Suprapubic skin (tissue), 4 donors: ENCODE results near the gene GPR137B. TPM values are rescaled to one million over a fixed set of nuclear protein-coding genes. Genes with fewer than 3 reads are reported as not detected.

Experiments used
- DNase-seq, 2 donors: peaks; one replicate each; pipeline ENCODE4 v3.0.0-alpha.2; 2019; ENCODE audit warnings: low spot score in 2 of 2
- H3K27ac ChIP-seq: fragments of 200-600 bp; sonication (generic); one replicate; pipeline ENCODE4 v1.5.1; 2019
- H3K27me3 ChIP-seq: fragments of 200-600 bp; sonication (generic); one replicate; pipeline ENCODE4 v1.5.1; 2019
- H3K36me3 ChIP-seq: fragments of 200-600 bp; sonication (generic); one replicate; pipeline ENCODE4 v1.5.1; 2019
- H3K4me1 ChIP-seq: fragments of 200-600 bp; sonication (generic); one replicate; pipeline ENCODE4 v1.5.1; 2019
- H3K4me3 ChIP-seq: fragments of 200-600 bp; sonication (generic); one replicate; pipeline ENCODE4 v1.5.1; 2019; ENCODE audit warnings: mild to moderate bottlenecking
- H3K9me3 ChIP-seq: fragments of 200-600 bp; sonication (generic); one replicate; pipeline ENCODE4 v1.5.1; 2019
- EP300 ChIP-seq: sonication (generic); formaldehyde crosslinking; IDR thresholded peaks from one replicate; pipeline ENCODE4 v1.6.1; 2017; ENCODE audit warnings: antibody characterized with exemption
- POLR2A ChIP-seq, 2 donors: fragments of 450-650 bp; IDR thresholded peaks; one replicate each; pipeline ENCODE4 v1.6.1; 2017; ENCODE audit warnings: antibody characterized with exemption in 2 of 2, mild to moderate bottlenecking in 2 of 2, moderate library complexity in 2 of 2
- POLR2AphosphoS5 ChIP-seq, 3 donors: sonication (generic); formaldehyde crosslinking; IDR thresholded peaks; one replicate each; pipeline ENCODE4 v1.6.1; 2017; ENCODE audit warnings: antibody characterized with exemption in 3 of 3
- WGBS: methylation state at CpG from one replicate; pipeline ENCODE4 v1.1.5; 2018; 5-methylcytosine and 5-hydroxymethylcytosine counted together
- total RNA-seq, 4 donors: library from RNA; depleted of rRNA; stranded (reverse); fragments of >200 nt; gene quantifications; one replicate each; pipeline ENCODE4 v1.1.0, GENCODE V29; 2016
- TF ChIP-seq, protein P1 (sequence below), 2 donors: fragments of 200-600 bp in 1 of 2; fragments of 450-650 bp in 1 of 2; sonication (generic) in 1 of 2; IDR thresholded peaks; one replicate each; pipeline ENCODE4 v1.5.1; 2016 to 2019; ENCODE audit warnings: antibody characterized with exemption in 2 of 2, mild to moderate bottlenecking in 1 of 2, moderate library complexity in 1 of 2

GPR137B gene
- total RNA-seq, 4 donors from 2014 or later: 34.9 to 60.0 (median 47.2) TPM

DNA sequence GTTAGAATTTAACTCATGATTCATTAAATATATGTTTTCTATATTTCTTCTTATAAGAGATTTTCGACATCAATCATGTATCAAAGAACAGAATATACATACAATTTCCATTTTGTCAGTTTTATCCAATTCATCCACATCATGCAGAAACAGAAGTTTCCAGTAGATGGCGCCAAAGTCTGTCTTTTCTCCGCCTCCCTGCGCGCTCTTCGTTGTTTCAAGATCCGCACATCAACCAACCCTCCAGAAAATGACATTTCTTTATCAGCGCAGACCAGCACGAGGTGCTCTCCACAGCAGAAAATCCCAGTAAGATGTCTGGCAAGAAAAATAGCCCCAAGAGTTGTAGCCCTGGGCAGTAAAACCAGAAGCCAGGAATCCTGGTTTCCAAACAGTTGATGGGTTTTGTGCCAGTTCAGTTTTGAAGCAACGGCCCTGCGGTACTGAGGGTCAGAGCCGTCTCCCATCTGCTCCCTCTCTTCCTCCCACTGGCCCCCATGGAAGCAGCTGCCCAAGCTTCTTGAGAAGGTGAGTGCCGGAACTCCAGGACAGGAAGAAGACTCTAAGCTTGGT is 38.6 kb upstream of the GPR137B start:
- Histone ChIP-seq H3K4me3 (no peak overlapping the region), H3K4me1 (peaks cover 12% of the 10 kb centered on the region), H3K27me3 (peaks cover 7% of the 10 kb centered on the region), H3K36me3 (no peaks in the 10 kb centered on the region), H3K9me3 (no peaks in the 10 kb centered on the region), H3K27ac (no peak overlapping the region)
- WGBS: 19% methylated on average over 13 of the region's 13 CpGs
- no peak for TF ChIP-seq POLR2A (IDR thresholded peaks at IDR 0.05)
- TF ChIP-seq POLR2AphosphoS5 (IDR thresholded peaks at IDR 0.05): no peak
- TF ChIP-seq, protein P1, sequence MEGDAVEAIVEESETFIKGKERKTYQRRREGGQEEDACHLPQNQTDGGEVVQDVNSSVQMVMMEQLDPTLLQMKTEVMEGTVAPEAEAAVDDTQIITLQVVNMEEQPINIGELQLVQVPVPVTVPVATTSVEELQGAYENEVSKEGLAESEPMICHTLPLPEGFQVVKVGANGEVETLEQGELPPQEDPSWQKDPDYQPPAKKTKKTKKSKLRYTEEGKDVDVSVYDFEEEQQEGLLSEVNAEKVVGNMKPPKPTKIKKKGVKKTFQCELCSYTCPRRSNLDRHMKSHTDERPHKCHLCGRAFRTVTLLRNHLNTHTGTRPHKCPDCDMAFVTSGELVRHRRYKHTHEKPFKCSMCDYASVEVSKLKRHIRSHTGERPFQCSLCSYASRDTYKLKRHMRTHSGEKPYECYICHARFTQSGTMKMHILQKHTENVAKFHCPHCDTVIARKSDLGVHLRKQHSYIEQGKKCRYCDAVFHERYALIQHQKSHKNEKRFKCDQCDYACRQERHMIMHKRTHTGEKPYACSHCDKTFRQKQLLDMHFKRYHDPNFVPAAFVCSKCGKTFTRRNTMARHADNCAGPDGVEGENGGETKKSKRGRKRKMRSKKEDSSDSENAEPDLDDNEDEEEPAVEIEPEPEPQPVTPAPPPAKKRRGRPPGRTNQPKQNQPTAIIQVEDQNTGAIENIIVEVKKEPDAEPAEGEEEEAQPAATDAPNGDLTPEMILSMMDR (IDR thresholded peaks at IDR 0.05): peak; percentile 72 to 83
- no peak for TF ChIP-seq EP300
- DNase-seq: no peak

DNA sequence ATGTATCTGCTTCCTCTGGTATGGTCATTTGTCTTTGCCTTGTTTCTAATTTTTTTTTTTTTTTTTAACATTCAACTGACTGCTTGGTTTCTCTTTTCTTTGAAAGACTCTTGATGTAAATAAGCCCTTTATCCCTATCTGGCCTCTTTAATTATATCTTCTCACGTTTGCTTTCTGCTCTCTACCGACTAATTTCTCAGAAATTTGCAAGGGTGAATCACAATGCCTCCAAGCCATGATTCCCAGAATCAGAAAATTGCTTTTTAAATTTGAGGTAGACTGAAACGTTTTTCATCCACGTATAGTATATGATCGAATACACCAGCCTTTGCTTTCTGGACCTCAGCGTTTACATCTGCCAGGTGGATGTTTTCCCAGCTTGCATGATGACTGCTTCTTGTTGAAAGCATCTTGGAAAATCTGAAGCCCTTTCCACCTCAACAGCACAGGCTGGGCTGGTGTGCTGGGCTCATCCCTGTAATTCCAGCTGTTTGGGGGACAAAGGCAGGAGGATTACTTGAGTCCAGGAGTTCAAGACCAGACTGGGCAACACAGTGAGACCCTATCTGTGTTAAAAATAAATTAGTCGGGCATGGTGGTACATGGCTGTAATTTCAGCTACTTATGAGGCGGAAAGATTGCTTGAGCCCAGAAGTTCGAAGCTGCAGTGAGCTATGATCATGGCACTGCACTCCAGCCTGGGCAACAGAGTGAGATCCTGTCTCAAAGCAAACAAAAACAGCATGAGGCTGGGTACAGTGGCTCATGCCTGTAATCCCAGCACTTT is 35.0 kb upstream of the GPR137B start:
- no peak for DNase-seq
- no peak for TF ChIP-seq POLR2AphosphoS5 (IDR thresholded peaks at IDR 0.05)
- no peak for TF ChIP-seq EP300
- H3K27ac ChIP-seq: no peak overlapping the region
- H3K4me3 ChIP-seq: no peak overlapping the region
- H3K4me1 ChIP-seq: peaks cover 3% of the 10 kb centered on the region
- H3K27me3 ChIP-seq: peaks cover 5% of the 10 kb centered on the region
- H3K9me3 ChIP-seq: no peaks in the 10 kb centered on the region
- H3K36me3 ChIP-seq: no peaks in the 10 kb centered on the region
- WGBS: 52% methylated on average over 9 of the region's 9 CpGs

DNA sequence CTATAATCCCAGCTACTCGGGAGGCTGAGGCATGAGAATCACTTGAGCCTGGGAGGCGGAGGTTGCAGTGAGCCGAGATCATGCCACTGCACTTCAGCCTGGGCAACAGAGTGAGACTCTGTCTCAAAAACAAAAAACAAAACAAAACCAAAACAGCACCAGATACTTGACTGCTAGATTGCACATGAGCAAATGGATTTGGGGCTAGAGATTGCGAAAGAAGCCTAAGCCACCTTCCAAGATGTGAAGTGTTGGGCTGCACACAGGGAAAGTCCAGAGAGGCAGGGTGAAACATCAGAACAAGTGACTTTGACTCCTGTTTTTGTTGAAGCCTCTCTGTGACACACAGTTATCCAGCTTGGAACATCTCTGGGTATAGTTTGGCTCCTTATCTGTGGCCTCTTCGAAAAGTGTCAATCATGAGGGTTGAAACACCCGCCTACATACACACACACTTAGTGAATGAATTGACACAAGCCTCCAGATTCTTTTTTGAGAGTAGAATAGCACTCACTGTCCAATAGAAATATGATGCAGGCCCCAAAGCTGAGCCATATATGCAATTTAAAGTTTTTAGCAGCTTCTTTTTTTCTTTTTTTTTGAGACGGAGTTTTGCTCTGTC is 34.2 kb upstream of the GPR137B start:
- Histone ChIP-seq H3K4me1 (peaks cover 3% of the 10 kb centered on the region), H3K27me3 (no peaks in the 10 kb centered on the region), H3K27ac (no peak overlapping the region), H3K9me3 (no peaks in the 10 kb centered on the region), H3K36me3 (no peaks in the 10 kb centered on the region), H3K4me3 (no peak overlapping the region)
- TF ChIP-seq EP300: no peak
- TF ChIP-seq POLR2A (IDR thresholded peaks at IDR 0.05): no peak
- TF ChIP-seq, protein P1 (IDR thresholded peaks at IDR 0.05): no peak
- TF ChIP-seq POLR2AphosphoS5 (IDR thresholded peaks at IDR 0.05): no peak
- WGBS: 78% methylated on average over 7 of the region's 7 CpGs
- no peak for DNase-seq

DNA sequence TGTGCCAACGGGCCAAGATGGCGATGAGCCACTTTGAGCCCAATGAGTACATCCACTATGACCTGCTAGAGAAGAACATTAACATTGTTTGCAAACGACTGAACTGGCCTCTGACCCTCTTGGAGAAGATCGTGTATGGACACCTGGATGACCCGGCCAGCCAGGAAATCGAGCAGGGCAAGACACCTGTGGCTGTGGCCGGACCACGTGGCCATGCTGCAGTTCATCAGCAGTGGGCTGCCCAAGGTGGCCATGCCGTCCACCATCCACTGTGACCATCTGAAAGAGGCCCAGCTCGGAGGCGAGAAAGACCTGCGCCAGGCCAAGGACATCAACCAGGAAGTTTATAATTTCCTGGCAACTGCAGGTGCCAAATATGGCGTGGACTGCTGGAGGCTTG is 32.2 kb upstream of the GPR137B start:
- TF ChIP-seq, protein P1 (IDR thresholded peaks at IDR 0.05): no peak
- TF ChIP-seq POLR2A (IDR thresholded peaks at IDR 0.05) (no peak), EP300 (no peak), POLR2AphosphoS5 (IDR thresholded peaks at IDR 0.05) (no peak)
- no peak for DNase-seq
- no peaks in the 10 kb centered on the region for H3K4me1 ChIP-seq
- no peaks in the 10 kb centered on the region for H3K9me3 ChIP-seq
- no peaks in the 10 kb centered on the region for H3K36me3 ChIP-seq
- no peak overlapping the region for H3K4me3 ChIP-seq
- H3K27ac ChIP-seq: no peak overlapping the region
- H3K27me3 ChIP-seq: no peaks in the 10 kb centered on the region
- 80% methylated on average over 13 of the region's 13 CpGs for WGBS

DNA sequence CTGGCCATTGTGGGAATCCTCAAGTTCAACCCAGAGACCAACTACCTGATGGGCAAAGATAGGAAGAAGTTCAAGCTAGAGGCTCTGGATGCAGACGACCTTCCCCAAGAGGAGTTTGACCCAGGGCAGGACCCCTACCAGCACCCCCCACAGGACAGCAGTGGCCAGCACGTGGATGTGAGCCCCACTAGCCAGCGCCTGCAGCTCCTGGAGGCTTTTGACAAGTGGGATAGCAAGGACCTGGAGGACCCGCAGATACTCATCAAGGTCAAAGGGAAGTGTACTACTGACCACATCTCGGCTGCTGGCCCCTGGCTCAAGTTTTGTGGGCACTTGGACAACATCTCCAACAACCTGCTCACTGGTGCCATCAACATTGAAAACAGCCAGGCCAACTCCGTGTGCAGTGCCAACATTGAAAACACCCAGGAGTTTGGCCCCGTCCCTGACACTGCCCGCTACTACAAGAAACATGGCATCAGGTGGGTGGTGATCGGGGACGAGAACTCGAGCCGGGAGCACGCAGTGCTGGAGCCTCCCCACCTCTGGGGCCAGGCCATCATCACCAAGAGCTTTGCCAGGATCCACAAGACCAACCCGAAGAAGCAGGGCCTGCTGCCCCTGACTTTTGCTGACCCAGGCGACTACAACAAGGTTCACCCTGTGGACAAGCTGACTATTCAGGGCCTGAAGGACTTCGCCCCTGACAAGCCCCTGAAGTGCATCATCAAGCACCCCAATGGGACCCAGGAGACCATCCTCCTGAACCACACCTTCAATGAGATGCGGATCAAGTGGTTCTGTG is 30.6 kb upstream of the GPR137B start:
- no peak overlapping the region for H3K27ac ChIP-seq
- H3K36me3 ChIP-seq: no peaks in the 10 kb centered on the region
- H3K9me3 ChIP-seq: no peaks in the 10 kb centered on the region
- TF ChIP-seq POLR2AphosphoS5 (IDR thresholded peaks at IDR 0.05) (no peak), EP300 (no peak), POLR2A (IDR thresholded peaks at IDR 0.05) (no peak)
- TF ChIP-seq, protein P1 (IDR thresholded peaks at IDR 0.05): no peak
- no peaks in the 10 kb centered on the region for H3K27me3 ChIP-seq
- H3K4me1 ChIP-seq: no peaks in the 10 kb centered on the region
- 92% methylated on average over 5 of the region's 17 CpGs for WGBS
- no peak overlapping the region for H3K4me3 ChIP-seq
- no peak for DNase-seq
